Adrenal gland (tissue), 12 donors: ENCODE data around the gene CYP17A1. TPM values are rescaled to one million over a fixed set of nuclear protein-coding genes. Genes with fewer than 3 reads are reported as not detected.

Experiments
- DNase-seq, 7 donors: peaks; one replicate each; pipeline ENCODE4 v3.0.0-alpha.2; 2019 to 2020
- H3K27ac ChIP-seq, 5 donors: fragments of 200-600 bp; sonication (generic) in 4 of 5; 1 replicate in 3 of 5; 2 replicates in 2 of 5; pipeline versions ENCODE4 v1.5.1 to v1.8.0; 2016 to 2020; ENCODE audit warnings: mild to moderate bottlenecking in 1 of 5
- H3K27me3 ChIP-seq: fragments of 200-600 bp; 2 replicates; pipeline ENCODE4 v1.8.0; 2021
- H3K36me3 ChIP-seq, 2 donors: fragments of 200-600 bp; replicated peaks in 1 of 2; 1 replicate in 1 of 2; 2 replicates in 1 of 2; pipeline versions ENCODE4 v1.5.1 to v1.8.0; 2018 to 2022
- H3K4me1 ChIP-seq, 2 donors: fragments of 200-600 bp; replicated peaks in 1 of 2; 1 replicate in 1 of 2; 2 replicates in 1 of 2; pipeline versions ENCODE4 v1.5.1 to v1.8.0; 2018 to 2021
- H3K4me3 ChIP-seq, 4 donors: fragments of 200-600 bp; sonication (generic) in 3 of 4; one replicate each; pipeline ENCODE4 v1.5.1; 2016 to 2018
- H3K9me3 ChIP-seq, 3 donors: fragments of 200-600 bp; sonication (generic) in 1 of 3; replicated peaks in 1 of 3; 1 replicate in 2 of 3; 2 replicates in 1 of 3; pipeline versions ENCODE4 v1.5.1 to v1.8.0; 2016 to 2021
- POLR2A ChIP-seq, 2 donors: fragments of 450-650 bp; IDR thresholded peaks; one replicate each; pipeline ENCODE4 v1.6.1; 2017; ENCODE audit warnings: antibody characterized with exemption in 2 of 2, mild to moderate bottlenecking in 2 of 2, moderate library complexity in 1 of 2
- WGBS, 4 donors: extraction: QIAGEN DNeasy Blood & Tissue Kit in 2 of 4; methylation state at CpG; one replicate each; pipeline versions ENCODE4 v1.1.5 to v1.1.7; 2013 to 2017; 5-methylcytosine and 5-hydroxymethylcytosine counted together
- intact Hi-C, 2 donors: fragments of 100-400 bp; cut with DNase I; formaldehyde crosslinking; loops; one replicate each; pipeline versions ENCODE4 v1.14.1 to v1.15.0; 2022 to 2023
- polyA plus RNA-seq, 3 donors: library from polyadenylated mRNA; stranded (reverse); fragments of 200-250 nt in 2 of 3; fragments of 350-450 nt in 1 of 3; fragmentation: Illumina TruSeq in 1 of 3; extraction: RNeasy Lipid Tissue Mini Kit (QIAGEN cat#74804) in 1 of 3; gene quantifications; one replicate each; pipeline ENCODE4 v1.2.3, GENCODE V29; 2013 to 2014
- total RNA-seq, 9 donors: library from RNA; depleted of rRNA in 4 of 9; stranded (reverse); fragments of >200 nt in 4 of 9; fragments of 120-200 nt in 1 of 9; fragmentation: NEBNext Ultra II Directional in 1 of 9; extraction: Animal tissue kit (Norgen Biotek cat#: 25700) in 1 of 9; gene quantifications; one replicate each; pipeline versions ENCODE4 v1.1.0 to v1.2.4, GENCODE V29; 2013 to 2023
- TF ChIP-seq, protein P1 (sequence below), 6 experiments: fragments of 450-650 bp in 4 of 6; fragments of 200-600 bp in 2 of 6; sonication (generic) in 1 of 6; IDR thresholded peaks; 1 replicate in 5 of 6; 2 replicates in 1 of 6; pipeline versions ENCODE4 v1.5.1 to v1.8.0; 2016 to 2021; ENCODE audit warnings: antibody characterized with exemption in 6 of 6, mild to moderate bottlenecking in 2 of 6, moderate library complexity in 1 of 6
- donor health status: healthy with polysubstance abuse.
- donor health status: Bipolar disorder and iron deficiency.
- donor health status: DM: yes; HTN: yes; CAD: no.
- donor health status: DM: no; HTN: no; CAD: no.
- donor health status: DM: no; HTN: no; CAD: no.
- donor health status: DM: yes; HTN: yes; CAD: no.

CYP17A1 gene
- total and polyA plus RNA-seq, 12 donors: 2,313 to 37,742 (median 14,298) TPM

DNA sequence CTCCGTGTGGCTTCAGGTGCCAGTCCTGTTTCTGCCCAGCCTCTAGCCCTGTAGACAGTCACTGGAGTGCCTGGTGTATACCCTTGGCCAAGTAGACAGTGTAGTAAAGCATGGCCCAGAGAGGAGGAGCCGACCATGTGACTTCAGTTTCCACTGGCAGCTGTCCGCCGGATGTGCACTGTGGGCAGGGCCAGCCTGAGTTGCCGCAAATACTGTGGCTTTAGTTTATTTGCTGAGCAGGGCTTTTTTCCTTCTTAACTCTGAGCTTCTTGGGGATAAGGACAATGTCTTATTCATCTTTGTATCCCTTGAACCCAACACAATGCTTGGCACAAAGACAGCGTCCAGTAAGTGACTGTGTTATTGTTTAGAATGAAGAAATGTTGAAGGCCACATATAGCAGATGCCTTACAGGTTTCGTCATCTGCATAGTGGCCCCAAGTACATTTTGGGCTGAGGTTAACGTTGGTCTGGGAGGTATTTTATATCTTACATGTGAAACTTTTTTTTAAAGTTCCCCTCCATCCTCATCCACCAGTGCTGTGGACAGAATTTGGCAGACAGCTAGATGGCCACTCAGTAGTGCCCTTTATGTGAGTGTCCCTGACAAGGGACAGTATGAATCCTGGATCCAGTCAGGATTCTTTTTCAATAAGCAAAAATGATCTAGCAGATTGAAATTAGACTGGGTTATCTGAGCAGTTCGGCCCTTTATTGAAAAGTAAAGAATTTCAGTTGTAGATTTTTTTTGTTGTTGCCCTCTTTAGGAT is 40.6 kb downstream of the CYP17A1 start:
- H3K4me3 ChIP-seq: no peak overlapping the region
- DNase-seq: peak; percentile 88 to 96 (median 94)
- intact Hi-C loops: no loop called here

DNA sequence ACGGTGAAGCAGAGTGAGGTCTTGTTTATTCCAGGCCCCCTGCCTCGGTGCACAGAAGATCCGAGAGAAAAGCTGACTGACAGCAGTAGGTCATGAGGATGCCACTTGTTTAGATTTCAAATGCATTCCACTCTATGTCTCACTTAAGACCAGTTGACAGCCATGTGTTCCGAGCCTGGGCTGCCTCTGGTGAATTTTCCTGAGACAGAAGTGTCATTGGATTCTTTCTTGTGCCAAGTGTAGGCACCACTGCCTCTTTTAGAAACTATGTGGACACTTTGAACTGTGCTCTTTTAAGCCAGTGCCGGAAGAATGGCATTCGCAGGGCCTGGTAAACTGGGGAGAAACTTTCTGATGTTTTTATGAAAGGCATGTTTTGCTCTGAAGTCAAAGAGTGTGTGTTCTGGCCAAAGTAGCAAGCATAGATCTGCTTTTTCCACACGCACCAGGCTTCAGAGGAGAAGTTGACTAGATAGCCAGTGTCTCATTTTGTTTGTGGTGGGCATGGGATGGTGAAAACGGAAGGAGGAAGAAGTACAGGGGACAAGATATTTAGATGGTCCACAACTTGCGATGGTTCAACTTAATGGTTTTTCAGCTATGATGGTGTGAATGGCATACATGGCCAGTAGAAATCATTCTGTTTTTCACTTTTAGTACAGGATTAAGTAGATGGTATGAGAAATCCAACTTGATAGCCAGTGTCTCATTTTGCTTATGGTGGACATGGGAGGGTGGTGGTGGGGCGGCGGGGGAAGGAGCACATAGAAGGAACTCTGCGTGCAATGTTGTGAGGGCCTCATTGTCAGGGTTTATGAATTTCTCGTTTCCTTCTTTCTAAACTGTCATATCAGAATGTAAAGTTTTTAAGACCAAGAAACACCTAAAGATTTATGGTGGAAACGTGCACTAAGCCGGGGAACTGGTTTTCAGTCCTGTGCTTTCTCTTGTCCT is 41.5 kb downstream of the CYP17A1 start:
- H3K9me3 ChIP-seq: no peaks in the 10 kb centered on the region
- H3K27ac ChIP-seq: peak overlapping the region; percentile 46 to 88 (median 70)
- TF ChIP-seq, protein P1, sequence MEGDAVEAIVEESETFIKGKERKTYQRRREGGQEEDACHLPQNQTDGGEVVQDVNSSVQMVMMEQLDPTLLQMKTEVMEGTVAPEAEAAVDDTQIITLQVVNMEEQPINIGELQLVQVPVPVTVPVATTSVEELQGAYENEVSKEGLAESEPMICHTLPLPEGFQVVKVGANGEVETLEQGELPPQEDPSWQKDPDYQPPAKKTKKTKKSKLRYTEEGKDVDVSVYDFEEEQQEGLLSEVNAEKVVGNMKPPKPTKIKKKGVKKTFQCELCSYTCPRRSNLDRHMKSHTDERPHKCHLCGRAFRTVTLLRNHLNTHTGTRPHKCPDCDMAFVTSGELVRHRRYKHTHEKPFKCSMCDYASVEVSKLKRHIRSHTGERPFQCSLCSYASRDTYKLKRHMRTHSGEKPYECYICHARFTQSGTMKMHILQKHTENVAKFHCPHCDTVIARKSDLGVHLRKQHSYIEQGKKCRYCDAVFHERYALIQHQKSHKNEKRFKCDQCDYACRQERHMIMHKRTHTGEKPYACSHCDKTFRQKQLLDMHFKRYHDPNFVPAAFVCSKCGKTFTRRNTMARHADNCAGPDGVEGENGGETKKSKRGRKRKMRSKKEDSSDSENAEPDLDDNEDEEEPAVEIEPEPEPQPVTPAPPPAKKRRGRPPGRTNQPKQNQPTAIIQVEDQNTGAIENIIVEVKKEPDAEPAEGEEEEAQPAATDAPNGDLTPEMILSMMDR (IDR thresholded peaks at IDR 0.05): no peak
- TF ChIP-seq POLR2A (IDR thresholded peaks at IDR 0.05): no peak
- peaks cover 38 to 83% of the 10 kb centered on the region in 2 donors for H3K4me1 ChIP-seq
- DNase-seq: no peak
- 63 to 73% (median 69%) methylated on average over 15 of the region's 15 CpGs for WGBS, 4 donors
- no peak overlapping the region for H3K4me3 ChIP-seq
- H3K36me3 ChIP-seq: peaks cover 0 to 24% of the 10 kb centered on the region in 2 donors
- intact Hi-C loops: no loop called here
- no peaks in the 10 kb centered on the region for H3K27me3 ChIP-seq

More for the DNA sequence above, 40.6 kb downstream of the CYP17A1 start:
- H3K27ac ChIP-seq: peak overlapping the region; percentile 46 to 88 (median 70)
- peaks cover 0 to 30% of the 10 kb centered on the region in 2 donors for H3K36me3 ChIP-seq
- H3K9me3 ChIP-seq: no peaks in the 10 kb centered on the region
- H3K4me1 ChIP-seq: peaks cover 47 to 87% of the 10 kb centered on the region in 2 donors
- H3K27me3 ChIP-seq: no peaks in the 10 kb centered on the region
- 10 to 13% (median 11%) methylated on average over 9 of the region's 9 CpGs for WGBS, 4 donors
- TF ChIP-seq, protein P1 (IDR thresholded peaks at IDR 0.05): peak in 1 of 6 experiments; percentile 9
- peak in 1 of 2 donors; percentile 71 for TF ChIP-seq POLR2A (IDR thresholded peaks at IDR 0.05)

DNA sequence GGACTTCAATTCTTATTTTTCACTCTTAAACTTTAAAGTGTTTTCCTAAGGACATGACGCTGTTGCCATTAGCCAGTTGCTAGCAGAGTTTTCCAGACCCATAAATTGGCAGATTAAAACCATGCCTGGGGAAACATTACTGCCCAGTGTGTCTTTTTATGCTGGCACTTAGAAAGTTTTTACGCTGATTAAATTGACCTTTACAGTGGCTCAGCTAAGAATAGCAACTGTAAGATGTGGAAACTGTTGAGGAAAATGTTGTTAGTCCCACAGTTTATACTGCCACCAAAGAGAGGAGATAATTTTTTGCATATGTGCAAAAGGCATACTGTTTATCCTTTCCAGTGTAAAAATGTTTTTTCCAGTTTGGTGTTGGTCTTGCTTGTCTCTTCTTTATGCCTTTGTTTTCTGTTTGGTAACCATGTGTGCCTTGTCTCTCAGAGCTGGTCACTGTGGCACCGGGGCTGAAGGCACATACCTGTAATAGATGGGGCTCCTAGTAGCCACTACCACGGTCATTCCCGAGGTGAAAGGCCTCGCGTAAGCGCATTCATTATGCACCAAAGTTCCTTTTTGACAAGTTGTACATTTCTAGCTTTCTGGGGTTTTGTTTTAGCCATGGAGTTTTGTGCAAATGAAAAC is 45.3 kb downstream of the CYP17A1 start:
- Histone ChIP-seq H3K9me3 (no peaks in the 10 kb centered on the region), H3K27ac (peak overlapping the region in 3 of 5 donors; percentile 12 to 57 (median 37)), H3K4me3 (no peak overlapping the region), H3K4me1 (peaks cover 27 to 66% of the 10 kb centered on the region in 2 donors), H3K27me3 (no peaks in the 10 kb centered on the region), H3K36me3 (no peaks in the 10 kb centered on the region)
- no peak for DNase-seq
- intact Hi-C loops: loop anchor here in 1 of 2 donors (5.0 kb wide), 1 partner anchor 35 kb away; no protein-coding TSS in a partner anchor
- TF ChIP-seq POLR2A (IDR thresholded peaks at IDR 0.05): no peak
- TF ChIP-seq, protein P1 (IDR thresholded peaks at IDR 0.05): no peak
- WGBS, 4 donors: 53 to 59% (median 54%) methylated on average over 8 of the region's 8 CpGs
